Liver (tissue), 3 donors: ENCODE results near the gene PYHIN1.

Experiments used
- CTCF ChIP-seq: fragments of 150-350 bp; IDR thresholded peaks from 2 replicates; pipeline ENCODE4 v1.5.1; 2017; ENCODE audit warnings: improper control_type of control experiment, low read depth, low read length; ENCODE audit not compliant: missing input control
- EGR1 ChIP-seq, 2 donors: IDR thresholded peaks; 2 replicates each; pipeline ENCODE4 v1.6.1; 2016 to 2018; ENCODE audit warnings: antibody characterized with exemption in 2 of 2, low read depth in 2 of 2
- FOXA2 ChIP-seq: IDR thresholded peaks from 2 replicates; pipeline ENCODE4 v1.6.1; 2016; ENCODE audit warnings: antibody characterized with exemption
- GABPA ChIP-seq, 2 donors: IDR thresholded peaks in 1 of 2; conservative IDR thresholded peaks in 1 of 2; 2 replicates each; pipeline ENCODE4 v1.6.1; 2016; ENCODE audit warnings: antibody characterized with exemption in 2 of 2, mild to moderate bottlenecking in 1 of 2, moderate library complexity in 1 of 2
- MAX ChIP-seq: IDR thresholded peaks from 2 replicates; pipeline ENCODE4 v1.6.1; 2016; ENCODE audit warnings: antibody characterized with exemption
- RAD21 ChIP-seq, 2 donors: IDR thresholded peaks; 2 replicates each; pipeline ENCODE4 v1.6.1; 2016; ENCODE audit warnings: antibody characterized with exemption in 2 of 2, mild to moderate bottlenecking in 2 of 2
- REST ChIP-seq: IDR thresholded peaks from 2 replicates; pipeline ENCODE4 v1.6.1; 2016; ENCODE audit warnings: antibody characterized with exemption, mild to moderate bottlenecking
- RXRA ChIP-seq, 2 donors: IDR thresholded peaks; 2 replicates each; pipeline ENCODE4 v1.6.1; 2017 to 2018; ENCODE audit warnings: antibody characterized with exemption in 2 of 2, mild to moderate bottlenecking in 1 of 2
- SP1 ChIP-seq: IDR thresholded peaks from 2 replicates; pipeline ENCODE4 v1.6.1; 2018; ENCODE audit warnings: antibody characterized with exemption, mild to moderate bottlenecking
- YY1 ChIP-seq: IDR thresholded peaks from 2 replicates; pipeline ENCODE4 v1.6.1; 2016; ENCODE audit warnings: antibody characterized with exemption, mild to moderate bottlenecking
- ZBTB33 ChIP-seq: IDR thresholded peaks from 2 replicates; pipeline ENCODE4 v1.6.1; 2016; ENCODE audit warnings: antibody characterized with exemption
- donor health status: healthy.
- donor health status: healthy.

GRCh38 chr1:158979229-158979628 lies 47.9 kb downstream of the PYHIN1 start:
- TF ChIP-seq GABPA (IDR thresholded peaks at IDR 0.05 in 1 of 2, conservative IDR thresholded peaks at IDR 0.05 in 1 of 2) (no peak), CTCF (no peak), MAX (no peak), RXRA (IDR thresholded peaks at IDR 0.05) (no peak), YY1 (no peak), REST (no peak), RAD21 (IDR thresholded peaks at IDR 0.05) (no peak), FOXA2 (no peak), ZBTB33 (no peak), SP1 (no peak), EGR1 (IDR thresholded peaks at IDR 0.05; ENCODE audit: low read depth in 2 of 2) (no peak)
